HAP-1 (cell line): ENCODE measurements around the gene NXN.

Experiments
- DNase-seq, 2 experiments: peaks; one replicate each; pipeline ENCODE4 v3.0.0-alpha.2; 2016 to 2020; ENCODE audit warnings: low spot score in 2 of 2
- H3K27me3 ChIP-seq: fragments of 250-450 bp; sonication (Bioruptor Pico); 2 replicates; pipeline ENCODE4 v1.5.1; 2020; ENCODE audit warnings: low read depth, mild to moderate bottlenecking, moderate library complexity
- H3K36me3 ChIP-seq: fragments of 250-450 bp; sonication (Bioruptor Pico); replicated peaks from 2 replicates; pipeline ENCODE4 v1.5.1; 2020; ENCODE audit warnings: mild to moderate bottlenecking
- H3K4me1 ChIP-seq: fragments of 250-450 bp; sonication (Bioruptor Pico); 2 replicates; pipeline ENCODE4 v1.5.1; 2020; ENCODE audit warnings: mild to moderate bottlenecking
- H3K4me3 ChIP-seq: fragments of 250-450 bp; sonication (Bioruptor Pico); 2 replicates; pipeline ENCODE4 v1.5.1; 2020; ENCODE audit warnings: mild to moderate bottlenecking, moderate library complexity
- H3K9me3 ChIP-seq: fragments of 250-450 bp; sonication (Bioruptor Pico); 2 replicates; pipeline ENCODE4 v1.5.1; 2020; ENCODE audit warnings: mild to moderate bottlenecking, moderate library complexity
- in situ Hi-C: fragments of 300-500 bp; cut with MboI; formaldehyde crosslinking; loops from 3 replicates; pipeline ENCODE4 v1.14.3; 2020; ENCODE audit warnings: low sequenced_read_pairs, inconsistent platforms, mixed read lengths

NXN gene

GRCh38 chr17:901964-902363 lies 77.6 kb downstream of the NXN start:
- Histone ChIP-seq H3K9me3 (no peaks in the 10 kb centered on the region), H3K4me3 (no peak overlapping the region), H3K4me1 (no peaks in the 10 kb centered on the region), H3K36me3 (no peaks in the 10 kb centered on the region), H3K27me3 (no peaks in the 10 kb centered on the region)
- in situ Hi-C loops: no loop called here
- no peak for DNase-seq

GRCh38 chr17:901191-901950 lies 78.2 kb downstream of the NXN start:
- H3K9me3 ChIP-seq: no peaks in the 10 kb centered on the region
- H3K36me3 ChIP-seq: no peaks in the 10 kb centered on the region
- H3K4me3 ChIP-seq: no peak overlapping the region
- H3K4me1 ChIP-seq: no peaks in the 10 kb centered on the region
- in situ Hi-C loops: no loop called here
- H3K27me3 ChIP-seq: no peaks in the 10 kb centered on the region
- no peak for DNase-seq

- no peaks in the 10 kb centered on the region for H3K36me3 ChIP-seq
Observed at GRCh38 chr17:900336-900934, 79.1 kb downstream of the NXN start.

GRCh38 chr17:897970-898619 lies 81.5 kb downstream of the NXN start:
- DNase-seq: no peak
- Histone ChIP-seq H3K9me3 (no peaks in the 10 kb centered on the region), H3K4me1 (no peaks in the 10 kb centered on the region), H3K27me3 (no peaks in the 10 kb centered on the region), H3K36me3 (no peaks in the 10 kb centered on the region), H3K4me3 (no peak overlapping the region)
- in situ Hi-C loops: no loop called here

More at GRCh38 chr17:900336-900934, 79.1 kb downstream of the NXN start:
- in situ Hi-C loops: no loop called here
- H3K9me3 ChIP-seq: no peaks in the 10 kb centered on the region
- no peaks in the 10 kb centered on the region for H3K4me1 ChIP-seq
- H3K4me3 ChIP-seq: no peak overlapping the region
- DNase-seq: no peak
- H3K27me3 ChIP-seq: no peaks in the 10 kb centered on the region

GRCh38 chr17:896953-897661 lies 82.5 kb downstream of the NXN start:
- in situ Hi-C loops: no loop called here
- no peak for DNase-seq
- H3K36me3 ChIP-seq: no peaks in the 10 kb centered on the region
- no peak overlapping the region for H3K4me3 ChIP-seq
- no peaks in the 10 kb centered on the region for H3K27me3 ChIP-seq
- H3K9me3 ChIP-seq: no peaks in the 10 kb centered on the region
- H3K4me1 ChIP-seq: no peaks in the 10 kb centered on the region

GRCh38 chr17:896454-896853 lies 83.1 kb downstream of the NXN start:
- no peaks in the 10 kb centered on the region for H3K4me1 ChIP-seq
- in situ Hi-C loops: no loop called here
- H3K27me3 ChIP-seq: no peaks in the 10 kb centered on the region
- no peaks in the 10 kb centered on the region for H3K36me3 ChIP-seq
- no peaks in the 10 kb centered on the region for H3K9me3 ChIP-seq
- no peak for DNase-seq
- H3K4me3 ChIP-seq: no peak overlapping the region

- no peak overlapping the region for H3K4me3 ChIP-seq
- 0 out of 2 replicates have a peak, but pooled peaks cover 2% of the 10 kb centered on the region for H3K4me1 ChIP-seq
- no peaks in the 10 kb centered on the region for H3K36me3 ChIP-seq
- DNase-seq: no peak
- H3K9me3 ChIP-seq: no peaks in the 10 kb centered on the region
- in situ Hi-C loops: no loop called here
- H3K27me3 ChIP-seq: no peaks in the 10 kb centered on the region
Observed at GRCh38 chr17:892958-893357, 86.6 kb downstream of the NXN start.

GRCh38 chr17:888998-889441 lies 90.6 kb downstream of the NXN start:
- Histone ChIP-seq H3K9me3 (no peaks in the 10 kb centered on the region), H3K4me3 (no peak overlapping the region), H3K4me1 (0 out of 2 replicates have a peak, but pooled peaks cover 2% of the 10 kb centered on the region), H3K27me3 (no peaks in the 10 kb centered on the region), H3K36me3 (no peaks in the 10 kb centered on the region)
- DNase-seq: no peak
- in situ Hi-C loops: no loop called here

GRCh38 chr17:887551-888209 lies 91.9 kb downstream of the NXN start:
- no peaks in the 10 kb centered on the region for H3K9me3 ChIP-seq
- no peaks in the 10 kb centered on the region for H3K36me3 ChIP-seq
- in situ Hi-C loops: no loop called here
- no peak overlapping the region for H3K4me3 ChIP-seq
- DNase-seq: no peak
- H3K4me1 ChIP-seq: peaks cover 2% of the 10 kb centered on the region; the same call in 1 of the 2 replicates
- H3K27me3 ChIP-seq: no peaks in the 10 kb centered on the region

GRCh38 chr17:885971-886571 lies 93.5 kb downstream of the NXN start:
- Histone ChIP-seq H3K4me3 (no peak overlapping the region), H3K36me3 (no peaks in the 10 kb centered on the region), H3K9me3 (no peaks in the 10 kb centered on the region), H3K4me1 (peaks cover 2% of the 10 kb centered on the region; the same call in 1 of the 2 replicates), H3K27me3 (no peaks in the 10 kb centered on the region)
- DNase-seq: no peak
- in situ Hi-C loops: no loop called here

GRCh38 chr17:883586-883962 lies 96.0 kb downstream of the NXN start:
- Histone ChIP-seq H3K9me3 (no peaks in the 10 kb centered on the region), H3K4me1 (peaks cover 10% of the 10 kb centered on the region), H3K4me3 (no peak overlapping the region), H3K36me3 (no peaks in the 10 kb centered on the region), H3K27me3 (no peaks in the 10 kb centered on the region)
- in situ Hi-C loops: no loop called here
- no peak for DNase-seq

GRCh38 chr17:882827-883585 lies 96.6 kb downstream of the NXN start:
- no peak overlapping the region for H3K4me3 ChIP-seq
- H3K36me3 ChIP-seq: no peaks in the 10 kb centered on the region
- H3K9me3 ChIP-seq: no peaks in the 10 kb centered on the region
- in situ Hi-C loops: no loop called here
- H3K27me3 ChIP-seq: no peaks in the 10 kb centered on the region
- peak; percentile 26 to 66 for DNase-seq
- H3K4me1 ChIP-seq: peaks cover 10% of the 10 kb centered on the region
